ENCODE measurements around the gene ACIN1.

Gene ACIN1

GRCh38 chr14:23052182-23052623, 42.7 kb downstream of the ACIN1 start:
- TF ChIP-seq CTCF (IDR thresholded peaks at IDR 0.05), result no peak

GRCh38 chr14:23051141-23052057, 43.5 kb downstream of the ACIN1 start:
- TF ChIP-seq CTCF (IDR thresholded peaks at IDR 0.05), result no peak

GRCh38 chr14:23049011-23049410, 45.9 kb downstream of the ACIN1 start:
- TF ChIP-seq CTCF (IDR thresholded peaks at IDR 0.05), result no peak

- TF ChIP-seq CTCF (IDR thresholded peaks at IDR 0.05), result no peak
Observed at GRCh38 chr14:23047751-23048693, 46.9 kb downstream of the ACIN1 start.

- no peak for TF ChIP-seq CTCF (IDR thresholded peaks at IDR 0.05)
Observed at GRCh38 chr14:23047034-23047634, 47.8 kb downstream of the ACIN1 start.

- no peak for TF ChIP-seq CTCF (IDR thresholded peaks at IDR 0.05)
Observed at GRCh38 chr14:23045419-23046357, 49.2 kb downstream of the ACIN1 start.
